K562 (cell line): ENCODE data around the gene DIPK1B. TPM values are rescaled to one million over a fixed set of nuclear protein-coding genes. Genes with fewer than 3 reads are reported as not detected.

Experiments
- ATAC-seq: fragments of 200-7000 bp; cut with Tn5 transposase; 3 replicates; pipeline ENCODE4 v1.9.1; 2020; ENCODE audit warnings: moderate library complexity
- BruUV-seq: library from RNA; stranded (reverse); fragments of 400-500 nt; replicated peaks from 2 replicates; lab custom pipeline; 2021; lab: Mats Ljungman, UMichigan
- CTCF ChIA-PET: fragments of 300-600 bp; formaldehyde crosslinking; extraction: SDS; loops from one replicate; lab custom pipeline; 2021; ENCODE audit warnings: low intra/inter-chr PET ratio; lab: Yijun Ruan, JAX
- POLR2A ChIA-PET: fragments of 300-600, 350-650 bp; sonication (Branson Sonifier 250); formaldehyde crosslinking; extraction: SDS; loops from one replicate; lab custom pipeline; 2021; ENCODE audit warnings: antibody characterized with exemption, inconsistent platforms; lab: Yijun Ruan, JAX
- DNase-seq, 4 experiments: peaks; one replicate each; pipeline versions ENCODE4 v3.0.0 to v3.0.0-alpha.2; 2011 to 2018; ENCODE audit warnings: low spot score in 3 of 4, mixed read lengths in 3 of 4; ENCODE audit errors: extremely low read depth in 1 of 4
- FAIRE-seq: peaks from 2 replicates; lab custom pipeline; 2011; peaks lifted over from hg19 to GRCh38; lab: Jason Lieb, UNC
- H2AFZ ChIP-seq: 2 replicates; pipeline ENCODE4 v1.6.0; 2011; ENCODE audit warnings: low read depth, low read length, control low read depth, inconsistent platforms
- H3K27ac ChIP-seq: fragments of 200-600 bp; 3 replicates; pipeline ENCODE4 v1.8.0; 2011; ENCODE audit warnings: low read depth, mild to moderate bottlenecking, control low read depth, inconsistent platforms, low read length, moderate library complexity, mixed read lengths; ENCODE audit errors: extremely low read depth
- H3K27me3 ChIP-seq, 2 experiments: fragments of 300-600 bp in 1 of 2; 2 replicates in 1 of 2; 3 replicates in 1 of 2; pipeline versions ENCODE4 v1.6.0 to v1.8.0; 2011; ENCODE audit warnings: inconsistent platforms in 2 of 2, low read length in 2 of 2, mild to moderate bottlenecking in 1 of 2, mixed read lengths in 1 of 2, moderate library complexity in 1 of 2; ENCODE audit not compliant: control insufficient read depth in 2 of 2, insufficient read depth in 2 of 2
- H3K36me3 ChIP-seq: fragments of 300-600 bp; 3 replicates; pipeline ENCODE4 v1.8.0; 2011; ENCODE audit warnings: mild to moderate bottlenecking, low read length, inconsistent platforms; ENCODE audit not compliant: control insufficient read depth, insufficient read depth
- H3K4me1 ChIP-seq, 2 experiments: fragments of 200-600 bp in 1 of 2; replicated peaks in 1 of 2; 2 replicates in 1 of 2; 3 replicates in 1 of 2; pipeline versions ENCODE4 v1.5.1 to v1.8.0; 2011; ENCODE audit warnings: inconsistent platforms in 2 of 2, low read length in 2 of 2, mild to moderate bottlenecking in 1 of 2, mixed read lengths in 1 of 2, moderate library complexity in 1 of 2; ENCODE audit not compliant: control insufficient read depth in 2 of 2, insufficient read depth in 2 of 2
- H3K4me2 ChIP-seq: 2 replicates; pipeline ENCODE4 v1.6.1; 2011; ENCODE audit warnings: low read length, control low read depth, inconsistent platforms, mixed read lengths; ENCODE audit not compliant: insufficient read depth
- H3K4me3 ChIP-seq: fragments of 200-600 bp; sonication (generic), shearing (Covaris generic); 2 replicates; pipeline ENCODE4 v1.5.1; 2016; ENCODE audit warnings: control low read depth, inconsistent platforms
- H3K79me2 ChIP-seq: fragments of 200-600 bp; 3 replicates; pipeline ENCODE4 v1.8.0; 2011; ENCODE audit warnings: low read length, inconsistent platforms; ENCODE audit not compliant: control insufficient read depth, insufficient read depth
- H3K9ac ChIP-seq, 2 experiments: 2 replicates each; pipeline versions ENCODE4 v1.6.0 to v1.6.1; 2011; ENCODE audit warnings: low read depth in 2 of 2, low read length in 2 of 2, control low read depth in 1 of 2, inconsistent platforms in 1 of 2, mild to moderate bottlenecking in 1 of 2, mixed read lengths in 1 of 2; ENCODE audit not compliant: insufficient read depth in 1 of 2
- H3K9me1 ChIP-seq: one replicate; pipeline ENCODE4 v1.6.0; 2011; ENCODE audit warnings: inconsistent platforms, mild to moderate bottlenecking, low read length, moderate library complexity; ENCODE audit not compliant: control insufficient read depth, insufficient read depth
- H3K9me3 ChIP-seq: replicated peaks from 2 replicates; pipeline ENCODE4 v1.5.1; 2011; ENCODE audit warnings: low read depth, low read length, inconsistent platforms; ENCODE audit not compliant: control insufficient read depth, insufficient read depth
- H4K20me1 ChIP-seq: replicated peaks from 2 replicates; pipeline ENCODE4 v1.6.1; 2011; ENCODE audit warnings: low read length, inconsistent platforms, mixed read lengths; ENCODE audit not compliant: control insufficient read depth, insufficient read depth
- BHLHE40 ChIP-seq: IDR thresholded peaks from 2 replicates; pipeline ENCODE4 v1.6.1; 2011; ENCODE audit warnings: low read length, improper control_type of control experiment
- CREB1 ChIP-seq, 2 experiments: sonication (generic) in 1 of 2; formaldehyde crosslinking in 1 of 2; IDR thresholded peaks; 2 replicates each; pipeline versions ENCODE4 v1.6.1 to v1.8.0; 2012 to 2022; ENCODE audit warnings: inconsistent platforms in 1 of 2, mild to moderate bottlenecking in 1 of 2, missing genetic modification reagents in 1 of 2, moderate library complexity in 1 of 2
- HCFC1 ChIP-seq: IDR thresholded peaks from 2 replicates; pipeline ENCODE4 v1.6.1; 2012; ENCODE audit warnings: low read depth, low read length, improper control_type of control experiment
- MYC ChIP-seq, 2 experiments: fragments of 250-450 bp in 1 of 2; sonication (Bioruptor Pico) in 1 of 2; IDR thresholded peaks; 2 replicates each; pipeline versions ENCODE4 v1.5.1 to v1.6.1; 2012 to 2021; ENCODE audit warnings: low read depth in 2 of 2, borderline replicate concordance in 1 of 2, improper control_type of control experiment in 1 of 2, low read length in 1 of 2, mild to moderate bottlenecking in 1 of 2, moderate library complexity in 1 of 2
- REST ChIP-seq, 2 experiments: fragments of 450-650 bp; formaldehyde crosslinking in 1 of 2; IDR thresholded peaks; 2 replicates each; pipeline versions ENCODE4 v1.4.0 to v1.6.1; 2014 to 2020; ENCODE audit warnings: mild to moderate bottlenecking in 2 of 2, borderline replicate concordance in 1 of 2, low read depth in 1 of 2
- SIN3A ChIP-seq, 2 experiments: fragments of 150-350 bp in 1 of 2; IDR thresholded peaks; 2 replicates each; pipeline ENCODE4 v1.6.1; 2011 to 2016; ENCODE audit warnings: borderline replicate concordance in 2 of 2, low read depth in 2 of 2, low read length in 2 of 2, mild to moderate bottlenecking in 2 of 2, moderate library complexity in 2 of 2; ENCODE audit not compliant: control insufficient read depth in 1 of 2
- ZFPM2 ChIP-seq: fragments of 250-450 bp; sonication (Bioruptor Pico); IDR thresholded peaks from 2 replicates; pipeline ENCODE4 v1.5.1; 2022; ENCODE audit warnings: mild to moderate bottlenecking
- ZNF507 ChIP-seq: conservative IDR thresholded peaks from 2 replicates; pipeline ENCODE4 v1.6.1; 2017; ENCODE audit warnings: missing genetic modification characterization, missing compliant biosample characterization
- ZNF695 ChIP-seq: fragments of 450-650 bp; formaldehyde crosslinking; IDR thresholded peaks from 2 replicates; pipeline ENCODE4 v1.4.0; 2020; ENCODE audit warnings: mild to moderate bottlenecking, moderate library complexity
- ZNF764 ChIP-seq: fragments of 250-450 bp; sonication (Bioruptor Pico); IDR thresholded peaks from 2 replicates; pipeline ENCODE4 v1.4.0; 2020; ENCODE audit warnings: low read depth, mild to moderate bottlenecking, moderate library complexity
- WGBS: fragments of 100-300 bp; shearing (Covaris generic); methylation state at CpG from one replicate; pipeline ENCODE4 v1.1.6; 2016; ENCODE audit warnings: low coverage, mixed read lengths; ENCODE audit not compliant: insufficient coverage; ENCODE audit errors: missing lambda C conversion rate; 5-methylcytosine and 5-hydroxymethylcytosine counted together
- in situ Hi-C: fragments of 300-500 bp; cut with MboI; formaldehyde crosslinking; loops from 4 replicates; pipeline ENCODE4 v1.15.0; 2018; ENCODE audit warnings: inconsistent platforms, mixed read lengths
- intact Hi-C: fragments of 100-400 bp; cut with micrococcal nuclease; formaldehyde crosslinking; loops from 2 replicates; pipeline ENCODE4 v1.14.2; 2022
- polyA plus RNA-seq, 8 experiments: library from polyadenylated mRNA; depleted of rRNA in 4 of 8; stranded (reverse) in 5 of 8; unstranded in 3 of 8; fragments of >200 nt; fragmentation: Nextera tagmentation in 2 of 8; fragmentation: Illumina TruSeq in 1 of 8; extraction: Ambion mirVana in 2 of 8; extraction: Trizol in 1 of 8; gene quantifications; 2 replicates each; pipeline versions ENCODE4 v1.2.1 to v1.2.3, GENCODE V29; 2011 to 2014; ENCODE audit warnings: inconsistent platforms in 1 of 8, missing spikeins in 1 of 8
- total RNA-seq, 7 experiments: library from RNA; depleted of rRNA in 6 of 7; stranded (reverse); fragments of >200 nt in 6 of 7; fragmentation: Illumina TruSeq in 2 of 7; extraction: Trizol in 2 of 7; gene quantifications; 2 replicates each; pipeline versions ENCODE4 v1.2.1 to v1.2.3, GENCODE V29; 2011 to 2021; ENCODE audit warnings: low replicate concordance in 1 of 7

Gene DIPK1B
- total and polyA plus RNA-seq, 9 of the 15 experiments (the other 6 are each of a cell fraction or from before 2014, with no cell fraction given) = 0.08 to 22.3 (median 5.9) TPM

GRCh38 chr9:136665111-136665703 is 47.2 kb upstream of the DIPK1B start:
- H3K27me3 ChIP-seq = no peaks in the 10 kb centered on the region
- TF ChIP-seq CREB1 (IDR thresholded peaks at IDR 0.05) (0 out of 2 replicates have a peak, but pooled peaks have one; percentile 26), CREB1 (CRISPR knock-in tag; IDR thresholded peaks at IDR 0.05) (no peak; the same call in 1 of the 2 replicates), ZNF507 (tag) (no peak), ZFPM2 (CRISPR knock-in tag) (peak; percentile 24; the same call in 1 of the 2 replicates), SIN3A (IDR thresholded peaks at IDR 0.05; ENCODE audit: borderline replicate concordance in 2 of 2, control insufficient read depth in 1 of 2, low read depth in 2 of 2, low read length in 2 of 2) (peak; percentile 44 to 71; a peak in 3 of 4 replicates), MYC (IDR thresholded peaks at IDR 0.05; ENCODE audit: low read depth, low read length) (no peak), MYC (CRISPR knock-in tag; IDR thresholded peaks at IDR 0.05; ENCODE audit: borderline replicate concordance, low read depth) (0 out of 2 replicates have a peak, but pooled peaks have one; percentile 20), BHLHE40 (0 out of 2 replicates have a peak, but pooled peaks have one; percentile 8), REST (IDR thresholded peaks at IDR 0.05; ENCODE audit: borderline replicate concordance) (peak; percentile 20; the same call in 1 of the 2 replicates), REST (CRISPR knock-in tag; IDR thresholded peaks at IDR 0.05; ENCODE audit: low read depth) (peak; percentile 76; the same call in 1 of the 2 replicates), ZNF764 (CRISPR knock-in tag) (no peak), ZNF695 (CRISPR knock-in tag) (no peak), HCFC1 (no peak)

More at GRCh38 chr9:136665111-136665703, 47.2 kb upstream of the DIPK1B start:
- peaks cover 62% of the 10 kb centered on the region; the same call in 2 of the 3 replicates for H3K36me3 ChIP-seq
- H3K9ac ChIP-seq = peak overlapping the region; percentile 77 to 97
- FAIRE-seq (no peak), ATAC-seq (peak; percentile 59), DNase-seq (peak in 1 of 4 experiments; percentile 76)
- POLR2A ChIA-PET = no interaction called here
- H3K79me2 ChIP-seq = peaks cover 70% of the 10 kb centered on the region
- peaks cover 2% of the 10 kb centered on the region for H3K9me1 ChIP-seq
- WGBS = under 1% methylated on average over 42 of the region's 49 CpGs
- H3K9me3 ChIP-seq = 0 out of 2 replicates have a peak, but pooled peaks cover 3% of the 10 kb centered on the region
- peak overlapping the region; percentile 79 for H3K27ac ChIP-seq
- CTCF ChIA-PET = interaction anchor here (0.8 kb wide), 1 partner anchor 20 kb away, joined by 3 read pairs; no protein-coding TSS in a partner anchor
- peak overlapping the region; percentile 81 for H3K4me3 ChIP-seq
- intact Hi-C loops = no loop called here
- peaks cover 18 to 96% of the 10 kb centered on the region in 2 experiments for H3K4me1 ChIP-seq
- peak overlapping the region; percentile 95 for H3K4me2 ChIP-seq
- in situ Hi-C loops = no loop called here
- no peak overlapping the region for H2AFZ ChIP-seq
- H4K20me1 ChIP-seq = peaks cover 50% of the 10 kb centered on the region
- BruUV-seq = no TSS peak
